Testis (tissue), 2 donors: Measurements from ENCODE around the gene MBP.

Experiments used
- CTCF ChIP-seq, 3 experiments: fragments of 450-650 bp in 2 of 3; fragments of 200-600 bp in 1 of 3; sonication (generic) in 1 of 3; IDR thresholded peaks; one replicate each; pipeline ENCODE4 v1.5.1; 2016 to 2019; ENCODE audit warnings: antibody characterized with exemption in 3 of 3, mild to moderate bottlenecking in 2 of 3, moderate library complexity in 1 of 3
- POLR2A ChIP-seq: fragments of 450-650 bp; IDR thresholded peaks from one replicate; pipeline ENCODE4 v1.6.1; 2017; ENCODE audit warnings: antibody characterized with exemption, mild to moderate bottlenecking, moderate library complexity

GRCh38 chr18:77164763-77165485 is 32.3 kb upstream of the MBP start:
- TF ChIP-seq CTCF (IDR thresholded peaks at IDR 0.05), result no peak
- no peak for TF ChIP-seq POLR2A
